ENCODE measurements around the gene MKNK1.
"Not testable (repeated sequence)": the region's sequence is repeated elsewhere in the genome, so short reads cannot be mapped to it uniquely, and the experiment has no call there.

Gene MKNK1

GRCh38 chr1:46603858-46604549 lies at the start of gene MKNK1:
Gene MKNK1 (minus strand): TSS chr1:46604268. CDS start chr1:46583327, 20,941 bp downstream.
- ATAC-seq: peak; percentile 98
- TF ChIP-seq OSR1 (CRISPR knock-in tag; IDR thresholded peaks at IDR 0.05) (no peak), GLIS3 (CRISPR knock-in tag; IDR thresholded peaks at IDR 0.05) (0 out of 2 replicates have a peak, but pooled peaks have one; percentile 41)

- no peak for TF ChIP-seq TCF4 (CRISPR knock-in tag; IDR thresholded peaks at IDR 0.05; ENCODE audit: borderline replicate concordance)
- TF ChIP-seq ESRRG (CRISPR knock-in tag; IDR thresholded peaks at IDR 0.05): no peak
- no peak for TF ChIP-seq ZNF70 (CRISPR knock-in tag; IDR thresholded peaks at IDR 0.05)
- TF ChIP-seq, protein P1, sequence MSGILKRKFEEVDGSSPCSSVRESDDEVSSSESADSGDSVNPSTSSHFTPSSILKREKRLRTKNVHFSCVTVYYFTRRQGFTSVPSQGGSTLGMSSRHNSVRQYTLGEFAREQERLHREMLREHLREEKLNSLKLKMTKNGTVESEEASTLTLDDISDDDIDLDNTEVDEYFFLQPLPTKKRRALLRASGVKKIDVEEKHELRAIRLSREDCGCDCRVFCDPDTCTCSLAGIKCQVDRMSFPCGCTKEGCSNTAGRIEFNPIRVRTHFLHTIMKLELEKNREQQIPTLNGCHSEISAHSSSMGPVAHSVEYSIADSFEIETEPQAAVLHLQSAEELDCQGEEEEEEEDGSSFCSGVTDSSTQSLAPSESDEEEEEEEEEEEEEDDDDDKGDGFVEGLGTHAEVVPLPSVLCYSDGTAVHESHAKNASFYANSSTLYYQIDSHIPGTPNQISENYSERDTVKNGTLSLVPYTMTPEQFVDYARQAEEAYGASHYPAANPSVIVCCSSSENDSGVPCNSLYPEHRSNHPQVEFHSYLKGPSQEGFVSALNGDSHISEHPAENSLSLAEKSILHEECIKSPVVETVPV (CRISPR knock-in tag; IDR thresholded peaks at IDR 0.05): no peak
- TF ChIP-seq GLIS3 (CRISPR knock-in tag; IDR thresholded peaks at IDR 0.05): no peak
- ATAC-seq: no peak; the same call in 2 of the 3 replicates
Measured at GRCh38 chr1:46653405-46653958, 49.4 kb upstream of the MKNK1 start.

GRCh38 chr1:46652321-46653100 lies 48.4 kb upstream of the MKNK1 start:
- no peak for ATAC-seq
- TF ChIP-seq CREB5 (CRISPR knock-in tag; IDR thresholded peaks at IDR 0.05; ENCODE audit: low read depth): no peak
- no peak for TF ChIP-seq TSHZ2 (CRISPR knock-in tag; IDR thresholded peaks at IDR 0.05)
- no peak for TF ChIP-seq RARB (CRISPR knock-in tag; IDR thresholded peaks at IDR 0.05)
- no peak for TF ChIP-seq PPARA (CRISPR knock-in tag; IDR thresholded peaks at IDR 0.05; ENCODE audit: borderline replicate concordance)
- no peak for TF ChIP-seq ZFP3 (CRISPR knock-in tag; IDR thresholded peaks at IDR 0.05)
- TF ChIP-seq ESRRG (CRISPR knock-in tag; IDR thresholded peaks at IDR 0.05): no peak
- TF ChIP-seq TOX (CRISPR knock-in tag; IDR thresholded peaks at IDR 0.05; ENCODE audit: borderline replicate concordance): no peak
- no peak for TF ChIP-seq ZFP30 (CRISPR knock-in tag; IDR thresholded peaks at IDR 0.05)
- TF ChIP-seq, protein P1 (CRISPR knock-in tag; IDR thresholded peaks at IDR 0.05): no peak
- TF ChIP-seq GLIS3 (CRISPR knock-in tag; IDR thresholded peaks at IDR 0.05): no peak
- no peak for TF ChIP-seq ZNF70 (CRISPR knock-in tag; IDR thresholded peaks at IDR 0.05)
- no peak for TF ChIP-seq OSR1 (CRISPR knock-in tag; IDR thresholded peaks at IDR 0.05)
- no peak for TF ChIP-seq ZC3H10 (CRISPR knock-in tag; IDR thresholded peaks at IDR 0.05)
- TF ChIP-seq TCF4 (CRISPR knock-in tag; IDR thresholded peaks at IDR 0.05; ENCODE audit: borderline replicate concordance): no peak
- no peak for TF ChIP-seq ZNF565 (CRISPR knock-in tag; conservative IDR thresholded peaks at IDR 0.05; ENCODE audit: low read depth)

DNA sequence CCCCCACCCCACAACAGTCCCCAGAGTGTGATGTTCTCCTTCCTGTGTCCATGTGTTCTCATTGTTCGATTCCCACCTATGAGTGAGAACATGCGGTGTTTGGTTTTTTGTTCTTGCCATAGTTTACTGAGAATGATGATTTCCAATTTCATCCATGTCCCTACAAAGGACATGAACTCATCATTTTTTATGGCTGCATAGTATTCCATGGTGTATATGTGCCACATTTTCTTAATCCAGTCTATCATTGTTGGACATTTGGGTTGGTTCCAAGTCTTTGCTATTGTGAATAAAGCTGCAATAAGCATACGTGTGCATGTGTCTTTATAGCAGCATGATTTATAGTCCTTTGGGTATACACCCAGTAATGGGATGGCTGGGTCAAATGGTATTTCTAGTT lies 47.1 kb upstream of the MKNK1 start:
- not testable (repeated sequence) for ATAC-seq

GRCh38 chr1:46650491-46650890 lies 46.4 kb upstream of the MKNK1 start:
- no peak for TF ChIP-seq CSDC2 (CRISPR knock-in tag; IDR thresholded peaks at IDR 0.05)
- ATAC-seq: no peak
